HG03558 (cell line): ENCODE results near the gene NNMT.

Source experiments
- ATAC-seq: cut with Tn5 transposase; IDR thresholded peaks from one replicate; pipeline ENCODE4 v1.9.1; 2021; ENCODE audit warnings: moderate number of reproducible peaks; ENCODE audit not compliant: unreplicated experiment; ENCODE audit errors: extremely low read depth

The NNMT gene

GRCh38 chr11:114343020-114343419, 46.8 kb downstream of the NNMT start:
- ATAC-seq, result no peak

GRCh38 chr11:114343493-114343892, 47.3 kb downstream of the NNMT start:
- no peak for ATAC-seq

GRCh38 chr11:114344494-114344893, 48.3 kb downstream of the NNMT start:
- no peak for ATAC-seq

- ATAC-seq, result no peak
Measured at GRCh38 chr11:114345575-114346222, 49.5 kb downstream of the NNMT start.

GRCh38 chr11:114346709-114347141, 50.5 kb downstream of the NNMT start:
- no peak for ATAC-seq

GRCh38 chr11:114348200-114349191, 52.3 kb downstream of the NNMT start:
- ATAC-seq, result no peak

GRCh38 chr11:114350022-114350421, 53.8 kb downstream of the NNMT start:
- no peak for ATAC-seq

- ATAC-seq, result no peak
Measured at GRCh38 chr11:114353443-114353842, 57.2 kb downstream of the NNMT start.

- ATAC-seq, result no peak
Measured at GRCh38 chr11:114354076-114354475, 57.9 kb downstream of the NNMT start.

GRCh38 chr11:114358716-114359115, 62.5 kb downstream of the NNMT start:
- no peak for ATAC-seq

GRCh38 chr11:114359342-114359741, 63.1 kb downstream of the NNMT start:
- ATAC-seq, result no peak

- no peak for ATAC-seq
Measured at GRCh38 chr11:114362326-114362725, 66.1 kb downstream of the NNMT start.

- ATAC-seq, result no peak
Measured at GRCh38 chr11:114362958-114363357, 66.8 kb downstream of the NNMT start.
